ENCODE results near the gene WDR20. TPM values are rescaled to one million over a fixed set of nuclear protein-coding genes. Genes with fewer than 3 reads are reported as not detected.

Gene WDR20
- total RNA-seq, 1 donor from 2014 or later = 33.4 TPM

DNA sequence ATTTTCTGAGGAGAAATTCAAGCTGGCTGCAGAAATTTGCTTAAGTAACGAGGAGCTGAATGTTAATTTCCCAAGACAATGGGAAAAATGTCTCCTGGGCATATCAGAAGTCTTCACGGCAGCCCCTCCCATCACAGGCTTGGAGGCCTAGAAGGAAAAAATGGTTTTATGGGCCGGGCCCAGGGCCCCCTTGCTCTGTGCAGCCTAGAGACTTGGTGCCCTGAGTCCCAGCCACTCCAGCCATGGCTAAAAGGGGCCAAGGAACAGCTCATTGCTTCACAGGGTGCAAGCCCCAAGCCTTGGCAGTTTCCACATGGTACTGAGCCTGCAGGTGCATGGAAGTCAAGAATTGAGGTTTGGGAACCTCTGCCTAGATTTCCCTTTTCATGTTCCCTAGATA lies 28.6 kb upstream of the WDR20 start:
- Mint-ChIP-seq H3K27ac (no peak overlapping the region), H3K4me1 (ENCODE audit: unreplicated experiment) (no peaks in the 10 kb centered on the region), H3K27me3 (no peaks in the 10 kb centered on the region), H3K36me3 (no peaks in the 10 kb centered on the region), H3K9me3 (peaks cover 5% of the 10 kb centered on the region), H3K4me3 (no peak overlapping the region)
- TF ChIP-seq, protein P1, sequence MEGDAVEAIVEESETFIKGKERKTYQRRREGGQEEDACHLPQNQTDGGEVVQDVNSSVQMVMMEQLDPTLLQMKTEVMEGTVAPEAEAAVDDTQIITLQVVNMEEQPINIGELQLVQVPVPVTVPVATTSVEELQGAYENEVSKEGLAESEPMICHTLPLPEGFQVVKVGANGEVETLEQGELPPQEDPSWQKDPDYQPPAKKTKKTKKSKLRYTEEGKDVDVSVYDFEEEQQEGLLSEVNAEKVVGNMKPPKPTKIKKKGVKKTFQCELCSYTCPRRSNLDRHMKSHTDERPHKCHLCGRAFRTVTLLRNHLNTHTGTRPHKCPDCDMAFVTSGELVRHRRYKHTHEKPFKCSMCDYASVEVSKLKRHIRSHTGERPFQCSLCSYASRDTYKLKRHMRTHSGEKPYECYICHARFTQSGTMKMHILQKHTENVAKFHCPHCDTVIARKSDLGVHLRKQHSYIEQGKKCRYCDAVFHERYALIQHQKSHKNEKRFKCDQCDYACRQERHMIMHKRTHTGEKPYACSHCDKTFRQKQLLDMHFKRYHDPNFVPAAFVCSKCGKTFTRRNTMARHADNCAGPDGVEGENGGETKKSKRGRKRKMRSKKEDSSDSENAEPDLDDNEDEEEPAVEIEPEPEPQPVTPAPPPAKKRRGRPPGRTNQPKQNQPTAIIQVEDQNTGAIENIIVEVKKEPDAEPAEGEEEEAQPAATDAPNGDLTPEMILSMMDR (conservative IDR thresholded peaks at IDR 0.05) = no peak
- no peak for DNase-seq (ENCODE audit: extremely low spot score, unreplicated experiment)

DNA sequence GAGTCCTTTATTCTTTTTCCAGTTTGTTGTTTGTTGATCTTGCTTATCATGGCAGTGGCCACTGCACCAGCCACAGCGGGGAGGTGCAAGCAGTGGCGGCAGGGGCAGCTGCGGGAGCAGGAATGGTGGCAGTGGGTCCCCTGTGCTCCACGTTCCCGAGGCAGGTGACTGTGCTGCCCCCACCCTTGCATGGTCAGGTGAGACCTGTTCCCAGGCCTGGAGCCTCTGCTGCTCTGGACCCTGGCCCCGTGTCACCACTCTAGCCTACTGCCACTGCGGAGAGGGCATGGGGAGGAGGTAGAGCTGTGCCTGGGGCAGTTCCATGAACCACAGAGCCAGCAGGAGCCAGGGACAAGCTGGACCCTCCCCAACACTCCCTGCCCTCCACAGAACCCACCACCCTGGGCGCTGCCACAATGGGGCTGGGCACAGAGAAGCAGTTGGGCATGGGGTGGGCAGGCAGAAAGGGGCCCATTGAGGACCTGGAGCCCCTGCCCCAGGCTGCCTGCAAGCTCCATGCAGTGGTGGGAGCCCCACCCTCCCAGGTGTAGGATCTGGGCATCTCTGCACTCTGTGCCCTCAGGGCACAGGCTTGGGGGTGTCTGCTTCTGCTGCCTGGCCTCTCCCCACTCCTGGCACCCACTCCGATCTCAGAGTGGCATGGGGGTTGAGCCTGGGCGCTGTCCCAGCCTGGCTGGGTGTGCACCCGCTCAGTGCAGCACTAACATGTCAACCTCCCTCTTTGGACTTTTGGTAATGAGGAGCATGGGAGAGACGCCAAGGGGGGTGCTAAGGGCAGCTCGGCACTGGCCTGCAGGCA lies 23.1 kb upstream of the WDR20 start:
- Mint-ChIP-seq H3K9me3 (no peaks in the 10 kb centered on the region), H3K4me3 (no peak overlapping the region), H3K27ac (no peak overlapping the region), H3K4me1 (ENCODE audit: unreplicated experiment) (no peaks in the 10 kb centered on the region), H3K36me3 (no peaks in the 10 kb centered on the region), H3K27me3 (no peaks in the 10 kb centered on the region)
- TF ChIP-seq, protein P1 (conservative IDR thresholded peaks at IDR 0.05) = no peak
- no peak for DNase-seq (ENCODE audit: extremely low spot score, unreplicated experiment)

DNA sequence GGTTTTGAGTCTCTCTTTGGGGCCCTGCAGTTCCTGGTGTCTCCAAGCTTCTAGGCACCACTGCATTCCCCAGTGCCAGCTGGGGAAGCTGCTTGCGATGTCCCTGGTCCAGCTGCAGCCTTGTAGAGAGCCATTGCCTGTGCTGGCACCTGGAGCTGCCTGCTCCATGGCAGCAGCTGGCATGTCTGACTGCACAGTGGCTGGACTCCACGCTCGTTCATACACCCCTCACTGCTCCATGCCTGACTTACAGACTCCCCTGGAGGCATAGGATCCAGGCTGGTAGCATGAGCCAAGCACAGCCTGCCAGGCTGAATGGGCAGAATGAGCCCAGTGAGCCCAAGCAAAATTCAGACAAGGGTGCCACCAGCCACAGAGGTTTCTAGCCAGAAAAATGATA lies 21.8 kb upstream of the WDR20 start:
- Mint-ChIP-seq H3K27me3 (no peaks in the 10 kb centered on the region), H3K9me3 (no peaks in the 10 kb centered on the region), H3K4me1 (ENCODE audit: unreplicated experiment) (no peaks in the 10 kb centered on the region), H3K27ac (no peak overlapping the region), H3K36me3 (no peaks in the 10 kb centered on the region), H3K4me3 (no peak overlapping the region)
- DNase-seq (ENCODE audit: extremely low spot score, unreplicated experiment) = no peak
- TF ChIP-seq, protein P1 (conservative IDR thresholded peaks at IDR 0.05) = no peak

DNA sequence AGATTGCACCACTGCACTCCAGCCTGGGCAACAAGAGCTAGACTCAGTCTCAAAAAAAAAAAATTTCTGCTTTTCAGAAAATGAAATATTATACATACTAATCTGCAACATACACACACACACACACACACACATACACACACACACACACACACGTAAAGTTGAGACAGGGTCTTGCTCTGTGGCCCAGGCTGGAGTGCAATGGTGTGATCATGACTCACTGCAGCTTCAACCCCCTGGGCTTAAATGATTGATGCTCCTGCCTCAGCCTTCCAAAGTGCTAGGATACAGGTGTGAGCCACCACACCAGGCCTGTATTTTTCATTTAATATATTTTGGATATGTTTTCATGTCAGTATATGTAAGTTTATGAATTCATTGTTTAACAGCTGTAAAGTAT lies 18.8 kb upstream of the WDR20 start:
- H3K36me3 Mint-ChIP-seq = no peaks in the 10 kb centered on the region
- DNase-seq (ENCODE audit: extremely low spot score, unreplicated experiment) = no peak
- no peak overlapping the region for H3K27ac Mint-ChIP-seq
- H3K27me3 Mint-ChIP-seq = no peaks in the 10 kb centered on the region
- TF ChIP-seq, protein P1 (conservative IDR thresholded peaks at IDR 0.05) = no peak
- H3K4me1 Mint-ChIP-seq (ENCODE audit: unreplicated experiment) = peaks cover 4% of the 10 kb centered on the region
- H3K9me3 Mint-ChIP-seq = no peaks in the 10 kb centered on the region
- H3K4me3 Mint-ChIP-seq = no peak overlapping the region

DNA sequence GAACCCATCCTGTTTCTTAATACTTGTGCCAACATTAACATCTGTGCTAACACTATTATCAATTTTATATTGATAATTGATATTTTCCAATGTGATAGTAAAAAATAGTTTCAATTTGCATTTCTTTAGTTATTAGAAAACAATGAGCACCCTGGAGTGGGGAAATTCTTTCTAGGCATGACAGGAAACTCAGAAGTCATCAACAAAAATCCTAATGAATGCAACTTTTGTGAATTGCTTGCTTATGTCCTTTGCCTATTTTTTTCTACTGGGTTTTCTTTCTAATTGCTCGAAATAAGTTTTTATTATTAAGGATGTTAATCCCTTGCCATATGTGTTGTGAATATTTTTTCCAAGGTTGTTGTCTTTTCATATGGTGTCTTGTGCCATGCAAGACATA lies 18.1 kb upstream of the WDR20 start:
- TF ChIP-seq, protein P1 (conservative IDR thresholded peaks at IDR 0.05) = no peak
- Mint-ChIP-seq H3K36me3 (no peaks in the 10 kb centered on the region), H3K27ac (no peak overlapping the region), H3K9me3 (no peaks in the 10 kb centered on the region), H3K4me1 (ENCODE audit: unreplicated experiment) (peaks cover 9% of the 10 kb centered on the region), H3K4me3 (no peak overlapping the region), H3K27me3 (no peaks in the 10 kb centered on the region)
- no peak for DNase-seq (ENCODE audit: extremely low spot score, unreplicated experiment)

All from type B pancreatic cell (in vitro differentiated cells).